Non-pigmented ciliary epithelial cell (primary cell): Measurements from ENCODE around the gene DSCAML1.

ENCODE experiments used
- DNase-seq: peaks from one replicate; pipeline ENCODE4 v3.0.0-alpha.2; 2010; ENCODE audit warnings: low read depth

Gene DSCAML1

DNA sequence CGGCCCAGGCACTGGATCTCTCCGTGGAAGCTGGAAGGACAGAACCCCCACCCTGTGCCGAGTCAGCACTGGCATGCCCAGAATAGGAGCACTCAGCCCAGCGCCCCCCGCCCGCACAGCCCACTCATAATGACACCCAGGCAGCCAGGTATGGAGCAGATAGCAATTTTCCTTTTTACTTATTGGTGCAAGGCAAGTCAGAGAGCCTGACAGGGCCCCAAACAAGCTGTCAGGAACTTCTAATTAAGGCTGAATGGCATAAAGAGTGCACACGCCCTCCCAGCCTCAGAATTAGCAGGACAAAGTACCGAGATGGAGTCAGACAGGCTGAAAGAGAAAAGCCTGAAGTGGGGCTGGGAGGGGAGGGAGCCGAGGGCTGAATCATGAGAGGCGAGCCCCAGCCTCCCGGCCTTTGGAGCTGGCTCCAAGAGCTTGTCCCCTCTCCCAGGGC is 76.9 kb downstream of the DSCAML1 start:
- no peak for DNase-seq

DNA sequence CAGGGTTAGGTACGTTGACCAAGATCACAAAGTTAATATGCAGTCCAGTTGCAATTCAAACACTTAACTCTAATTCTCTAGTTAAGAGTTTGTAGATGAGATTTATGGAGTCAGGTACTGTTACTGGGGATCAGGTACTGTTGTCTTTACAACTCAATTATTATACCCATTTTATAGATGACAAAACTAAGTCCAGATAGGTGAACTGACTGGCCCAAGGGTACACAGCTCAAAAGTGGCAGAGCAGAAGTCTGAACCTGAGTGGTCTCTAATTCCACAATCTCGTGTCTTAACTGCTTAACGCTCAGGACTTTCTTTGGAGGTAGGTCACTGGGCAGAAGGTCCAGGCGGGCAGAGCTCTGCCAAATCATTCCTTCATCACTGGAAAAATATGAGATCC is 77.5 kb downstream of the DSCAML1 start:
- no peak for DNase-seq

DNA sequence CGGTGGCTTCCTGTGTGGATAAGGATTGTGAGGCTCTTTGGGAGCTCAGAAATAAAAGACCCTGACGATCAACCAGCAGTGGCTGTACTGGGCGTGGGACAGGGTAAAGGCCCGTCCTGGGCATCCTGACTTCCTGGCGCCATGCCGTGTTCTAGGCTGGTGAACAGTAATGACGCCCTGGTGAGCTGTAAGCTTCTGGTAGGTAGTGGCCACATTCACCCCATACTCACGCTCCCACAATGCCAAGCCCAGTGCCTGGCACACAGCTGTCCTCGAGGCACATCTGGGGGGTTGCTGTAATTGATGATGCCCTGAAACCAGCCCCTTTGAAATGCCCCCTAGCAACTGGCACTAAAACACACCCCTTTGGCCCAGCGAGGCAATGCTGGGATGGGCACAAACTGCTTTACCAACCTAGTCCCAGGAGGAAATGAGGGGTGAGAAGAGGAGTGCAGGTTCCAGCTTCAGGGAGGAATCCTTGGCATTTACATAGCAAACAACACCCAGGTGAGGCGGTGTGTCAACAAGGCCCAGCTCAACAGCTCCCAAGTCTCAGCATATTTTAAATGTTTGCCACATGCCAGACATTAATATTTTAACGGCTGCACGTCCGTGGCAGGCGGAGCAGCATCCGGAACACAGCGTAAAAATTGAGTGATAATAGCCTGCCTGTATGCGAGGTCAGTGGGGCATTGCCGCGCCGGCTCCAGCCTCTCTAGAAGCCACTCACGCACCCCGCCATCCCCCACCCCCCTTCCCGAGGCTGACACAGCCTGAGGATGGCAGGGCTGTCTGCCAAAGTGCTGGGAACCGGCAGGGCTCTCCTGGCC is 79.3 kb downstream of the DSCAML1 start:
- no peak for DNase-seq

DNA sequence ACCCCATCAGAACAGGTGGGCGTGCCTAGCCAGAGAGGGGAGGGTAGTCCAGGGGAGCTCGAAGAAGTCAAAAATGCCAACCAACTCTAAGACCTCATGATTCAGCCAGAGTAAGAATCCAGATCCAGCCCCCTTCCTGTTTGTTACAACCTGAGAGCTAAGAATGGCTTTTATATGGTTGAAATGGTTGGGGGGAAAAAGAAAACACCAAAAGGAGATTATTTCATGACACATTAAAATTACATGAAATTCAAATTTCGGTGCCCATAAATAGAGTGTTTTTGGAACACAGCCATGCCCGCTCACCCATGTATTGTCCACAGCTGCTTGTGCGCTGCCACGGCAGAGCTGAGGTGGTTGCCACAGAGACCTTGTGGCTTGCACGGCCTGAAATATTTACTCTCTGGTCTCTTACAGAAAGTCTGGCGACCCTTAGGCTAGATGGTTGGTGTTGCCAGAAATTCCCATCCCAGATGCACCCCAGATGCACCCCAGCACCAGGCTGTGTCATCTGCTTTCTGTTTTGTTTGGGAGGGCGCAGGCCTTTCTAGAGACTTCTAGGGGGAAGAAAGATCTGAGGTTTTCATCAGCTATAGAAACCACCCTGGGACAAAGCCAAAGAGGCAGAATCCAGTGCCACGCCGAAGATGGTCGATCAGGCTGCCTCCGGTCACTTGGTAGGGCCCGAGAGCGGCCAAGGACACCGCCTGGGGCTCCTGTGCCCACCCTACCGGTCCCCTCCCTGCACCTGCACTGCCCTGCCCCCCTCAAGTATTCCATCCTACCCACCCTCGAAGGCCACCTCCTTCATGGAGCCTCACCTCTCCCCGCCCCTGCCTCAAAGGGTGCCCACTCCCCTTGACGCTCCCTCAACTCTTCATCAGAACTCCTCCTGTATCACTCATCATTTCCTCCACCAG is 80.2 kb downstream of the DSCAML1 start:
- DNase-seq: no peak

DNA sequence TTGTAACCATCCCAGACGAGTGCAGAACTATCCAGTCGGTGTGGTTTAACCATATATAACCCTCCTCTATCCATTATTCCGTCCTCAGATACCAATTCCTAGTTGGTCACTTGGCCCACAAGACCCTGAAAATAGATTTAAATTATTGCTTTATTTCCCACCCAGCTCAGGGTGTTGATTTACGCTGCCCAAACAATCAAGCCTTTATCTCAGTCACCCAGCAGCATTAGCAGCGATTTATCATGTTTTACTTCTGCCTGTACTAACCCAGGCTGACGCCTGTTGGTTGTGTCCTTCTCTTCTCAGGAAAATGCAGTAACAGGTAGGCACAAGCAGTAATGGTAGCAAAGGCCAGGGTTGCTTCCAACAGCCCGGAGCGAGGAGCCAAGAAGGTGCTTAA is 81.2 kb downstream of the DSCAML1 start:
- DNase-seq: no peak

DNA sequence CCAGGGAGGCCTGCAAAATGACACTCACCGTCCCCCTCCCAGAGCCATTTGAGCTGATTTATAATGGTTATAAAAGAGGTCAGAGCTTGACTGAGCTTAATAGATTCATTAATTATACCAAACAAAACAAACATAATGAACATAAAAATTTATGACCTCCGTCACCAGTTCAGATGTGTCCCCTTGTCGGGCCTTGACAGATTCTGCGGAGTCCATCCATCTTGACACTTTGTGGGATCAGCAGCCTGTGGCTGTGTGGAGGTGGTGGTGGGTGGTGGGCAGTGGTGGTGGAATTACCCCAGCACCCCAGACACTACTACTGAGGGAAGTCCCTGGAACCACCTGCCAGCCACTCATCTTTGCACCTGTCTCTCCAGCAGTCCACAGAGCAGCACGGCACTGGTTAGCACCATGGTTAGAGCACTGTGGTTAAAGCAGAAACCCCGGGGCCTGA is 83.5 kb downstream of the DSCAML1 start:
- DNase-seq: no peak

DNA sequence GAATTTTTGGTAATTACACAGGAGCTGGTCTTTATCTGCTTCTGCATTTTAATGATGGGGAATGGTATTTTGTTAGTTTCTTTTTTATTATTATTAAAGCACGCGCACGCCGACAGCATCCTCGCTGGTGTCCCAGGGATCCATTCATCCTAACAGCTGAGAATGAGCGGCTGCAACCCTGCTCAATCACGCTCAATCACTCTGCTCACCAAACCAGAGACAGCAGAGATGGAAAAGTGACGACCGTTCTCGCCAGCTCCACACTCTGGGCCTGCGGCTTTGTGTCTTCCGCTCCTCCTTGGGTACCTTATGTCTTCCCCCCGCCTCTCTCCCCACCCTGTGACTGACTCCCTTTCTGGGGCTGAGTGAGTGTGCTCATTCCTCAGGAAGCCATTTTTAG is 84.5 kb downstream of the DSCAML1 start:
- DNase-seq: no peak

DNA sequence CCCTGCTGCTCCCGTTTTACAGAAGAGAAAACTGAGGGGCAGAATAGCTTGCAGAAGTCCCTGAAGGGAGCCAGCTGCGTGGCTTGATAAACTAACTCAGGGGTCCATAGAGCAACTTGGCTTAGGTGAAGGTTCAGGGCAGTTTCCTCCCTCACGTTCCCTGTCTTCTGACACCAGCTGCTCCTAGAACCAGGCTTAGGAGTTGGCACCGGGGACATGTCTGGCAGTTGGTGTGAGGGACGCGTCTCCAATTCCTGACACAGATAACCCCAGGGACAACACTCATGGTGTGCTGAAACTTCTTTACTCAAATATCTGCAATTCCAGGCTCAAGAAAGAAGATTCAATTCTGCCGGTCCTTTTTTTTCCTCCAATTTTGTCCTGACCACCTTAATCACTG is 85.7 kb downstream of the DSCAML1 start:
- no peak for DNase-seq

DNA sequence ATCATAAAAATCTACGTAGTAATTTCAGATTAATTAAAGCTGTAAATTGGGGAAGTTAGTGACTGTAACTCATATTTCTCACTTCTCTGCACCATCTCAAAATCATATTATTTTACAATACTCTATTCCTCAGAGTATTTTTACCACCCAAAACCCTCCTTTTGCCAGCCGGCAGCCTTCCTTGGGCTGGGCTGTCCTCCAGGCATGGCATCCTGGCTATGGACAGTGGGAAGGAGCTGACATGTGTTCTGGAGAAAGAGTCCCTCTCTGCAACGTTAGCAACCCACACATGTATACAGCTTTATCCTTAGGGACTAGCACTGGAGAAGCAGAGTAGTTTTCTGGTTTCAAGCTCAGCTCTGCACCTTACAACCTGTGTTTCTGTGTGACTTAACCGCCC is 86.8 kb downstream of the DSCAML1 start:
- DNase-seq: no peak

DNA sequence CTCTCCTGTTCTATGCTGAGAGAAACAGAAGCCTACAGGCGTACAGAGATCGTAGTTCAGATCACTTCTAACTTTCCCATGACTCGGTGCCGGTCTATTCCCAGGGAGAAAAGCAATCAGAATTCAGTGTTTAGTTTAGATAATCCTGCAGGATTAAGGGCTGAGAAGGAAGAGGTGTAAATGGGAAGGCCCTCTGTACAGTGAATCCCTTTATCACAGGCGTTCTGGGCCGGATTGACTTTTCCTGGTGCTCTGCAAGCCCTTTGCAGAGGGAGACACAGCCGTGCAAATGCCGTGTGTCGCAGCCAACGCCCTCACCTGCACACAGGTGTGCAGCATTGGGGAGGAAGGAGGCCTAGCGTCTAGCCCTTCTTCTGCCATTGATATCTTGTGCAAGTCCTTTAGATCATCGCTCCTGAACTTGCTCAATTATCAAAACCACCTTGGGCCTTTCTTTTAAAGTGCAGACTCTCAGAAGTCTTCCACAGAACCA is 90.6 kb downstream of the DSCAML1 start:
- DNase-seq: no peak

DNA sequence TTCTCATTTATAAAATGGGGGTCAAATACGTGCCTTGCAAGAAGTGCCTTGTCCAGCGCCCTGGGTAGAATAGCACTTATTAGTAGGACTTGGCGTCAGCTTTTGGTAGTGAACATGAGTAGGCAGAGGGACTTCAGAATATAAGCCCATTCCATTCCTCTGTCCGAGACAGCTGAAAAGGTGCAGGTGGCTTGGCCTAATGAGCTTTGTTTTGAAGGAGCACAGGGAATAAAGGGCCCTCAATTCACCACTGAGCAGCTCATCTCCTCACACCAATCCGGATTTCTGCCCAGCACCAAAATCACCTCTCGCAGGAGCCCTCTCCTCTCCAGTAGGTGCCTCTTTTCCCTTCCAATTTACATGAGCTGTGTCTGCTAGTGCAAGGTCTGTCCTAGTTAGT is 91.2 kb downstream of the DSCAML1 start:
- DNase-seq: no peak

DNA sequence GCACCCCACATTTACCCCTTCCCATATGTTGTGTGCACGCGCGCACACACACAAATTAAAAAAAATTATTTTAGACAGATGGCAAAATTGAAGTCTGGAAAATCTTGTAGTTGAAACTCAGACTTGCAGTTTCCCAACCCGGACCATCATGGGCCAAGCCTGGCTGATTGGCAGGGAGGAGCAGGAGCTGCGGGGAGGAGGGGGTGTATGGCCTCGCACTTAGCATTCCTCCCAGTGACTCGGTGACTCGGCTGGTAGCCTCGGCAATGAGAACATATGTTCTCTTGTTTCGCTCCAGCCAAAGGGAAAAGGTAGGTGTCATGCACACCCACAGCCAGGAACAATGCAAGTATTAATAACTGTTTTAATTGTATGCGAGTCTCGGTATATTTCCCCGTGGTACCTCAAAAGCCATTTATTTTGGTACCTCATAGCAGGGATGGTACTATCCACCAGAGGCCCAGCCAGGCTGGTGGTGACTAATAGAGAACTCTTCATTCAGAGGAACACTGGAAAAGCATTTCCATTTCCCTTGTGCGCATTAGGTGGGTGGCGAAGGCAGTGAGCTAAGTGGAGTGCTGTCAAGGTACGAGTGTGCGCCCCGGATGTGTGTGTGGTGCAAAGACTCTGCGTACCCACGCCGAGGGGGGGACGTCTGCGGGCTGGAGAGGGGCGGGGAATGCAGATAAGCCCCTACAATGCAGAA is 92.5 kb downstream of the DSCAML1 start:
- DNase-seq: no peak

DNA sequence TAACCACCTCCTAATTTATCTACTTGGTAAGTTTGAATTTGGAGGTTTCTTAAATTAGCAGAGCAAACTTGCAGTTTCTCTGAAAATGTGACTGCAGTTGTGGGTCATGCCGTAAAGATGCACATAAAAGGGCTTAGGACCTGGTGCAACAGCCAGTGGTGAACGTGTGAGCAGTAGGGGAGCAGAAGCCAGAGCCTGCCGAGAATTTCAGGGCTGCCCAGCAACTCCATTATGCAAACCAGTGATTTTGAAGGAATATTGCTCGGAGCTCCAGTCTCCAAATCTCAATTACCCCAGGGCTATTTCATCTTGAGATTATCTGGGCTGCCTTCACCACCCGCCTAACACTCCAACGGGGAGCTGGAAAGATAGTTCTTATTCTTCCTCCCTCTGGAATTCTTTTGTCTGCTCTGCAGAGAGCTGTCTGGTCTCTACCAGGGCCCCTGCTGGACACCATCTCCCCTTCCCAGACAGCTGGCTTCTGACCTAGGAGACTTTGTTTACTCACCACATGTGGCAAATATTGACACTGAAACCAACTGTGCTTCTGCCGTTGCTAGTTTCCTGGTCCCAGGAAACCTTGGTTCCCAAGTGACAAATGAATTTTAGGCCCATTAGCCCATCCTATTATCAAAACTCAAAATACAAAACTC is 93.9 kb downstream of the DSCAML1 start:
- no peak for DNase-seq

DNA sequence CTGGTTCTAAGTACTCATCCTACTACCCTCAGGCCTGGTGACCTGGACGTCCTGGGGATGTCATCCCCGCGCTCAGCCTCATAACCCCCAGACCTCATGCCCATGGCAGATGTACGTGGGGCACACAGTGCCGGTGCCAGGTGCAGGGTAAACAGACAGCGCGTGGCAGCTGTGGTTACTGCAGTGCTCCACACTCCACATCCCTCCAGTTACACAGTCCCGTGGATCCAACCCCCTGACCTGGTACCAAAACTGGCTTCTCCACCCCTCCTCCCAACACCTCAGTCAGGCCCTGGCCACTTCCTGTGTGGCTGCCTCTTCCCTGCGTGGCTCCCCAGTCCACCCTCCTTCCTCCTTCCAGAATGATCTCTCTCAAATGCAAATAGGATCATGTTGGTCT is 95.2 kb downstream of the DSCAML1 start:
- DNase-seq: no peak

DNA sequence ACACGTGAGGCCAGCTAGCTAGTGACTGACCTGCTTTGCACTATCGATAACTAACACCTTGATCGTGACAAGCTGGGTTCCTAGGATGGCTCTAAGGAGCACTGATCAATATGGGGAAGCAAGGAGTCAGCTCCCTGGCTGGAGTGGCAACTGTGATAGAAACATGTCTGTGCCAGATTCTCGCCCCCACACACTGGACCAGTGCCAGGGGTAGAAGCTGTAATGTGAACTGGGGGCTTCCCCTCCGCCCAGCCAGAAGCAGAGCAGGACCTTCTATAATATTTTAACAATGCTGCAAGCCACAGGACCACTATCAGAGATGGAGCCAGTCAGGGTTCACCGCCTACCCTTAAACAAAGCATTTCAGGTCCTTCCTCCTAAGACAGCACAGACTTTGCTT is 96.5 kb downstream of the DSCAML1 start:
- DNase-seq: no peak

DNA sequence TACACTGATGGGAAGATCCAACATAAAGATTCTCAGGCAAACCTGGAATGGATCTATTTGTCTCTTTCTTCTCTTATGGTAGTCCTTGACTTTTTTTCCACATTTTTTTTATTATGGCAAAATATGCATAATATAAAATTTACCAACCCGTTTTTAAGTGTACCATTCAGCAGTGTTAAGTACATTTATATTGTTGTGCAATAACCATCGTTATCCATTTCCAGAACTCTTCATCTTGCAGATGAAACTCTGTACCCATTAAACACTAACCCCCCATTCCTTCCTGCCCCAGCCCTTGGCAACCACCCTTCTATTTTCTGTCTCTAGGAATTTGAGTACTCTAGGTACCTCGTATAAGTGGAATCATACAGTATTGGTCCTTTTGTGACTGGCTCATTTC is 99.7 kb downstream of the DSCAML1 start:
- DNase-seq: no peak

DNA sequence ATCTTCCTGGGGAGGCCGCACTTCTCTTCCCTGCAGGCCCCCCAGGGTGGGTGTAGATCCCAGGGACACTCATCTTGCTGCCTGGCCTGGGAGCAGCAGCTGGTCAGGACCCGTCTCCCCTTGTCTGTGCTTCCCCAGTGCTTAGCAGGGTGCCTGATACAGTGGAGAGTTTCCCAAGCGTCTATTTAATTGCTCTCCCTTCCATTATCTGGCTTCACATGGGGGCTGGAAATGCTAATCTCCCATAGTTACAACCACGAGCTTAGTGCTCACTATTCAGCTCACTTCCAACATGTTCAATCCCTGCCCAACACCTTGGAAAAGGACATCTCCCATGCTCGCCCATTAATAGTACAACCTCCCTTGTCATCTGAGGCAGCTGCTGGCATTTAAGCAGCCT is 100.5 kb downstream of the DSCAML1 start:
- DNase-seq: no peak

DNA sequence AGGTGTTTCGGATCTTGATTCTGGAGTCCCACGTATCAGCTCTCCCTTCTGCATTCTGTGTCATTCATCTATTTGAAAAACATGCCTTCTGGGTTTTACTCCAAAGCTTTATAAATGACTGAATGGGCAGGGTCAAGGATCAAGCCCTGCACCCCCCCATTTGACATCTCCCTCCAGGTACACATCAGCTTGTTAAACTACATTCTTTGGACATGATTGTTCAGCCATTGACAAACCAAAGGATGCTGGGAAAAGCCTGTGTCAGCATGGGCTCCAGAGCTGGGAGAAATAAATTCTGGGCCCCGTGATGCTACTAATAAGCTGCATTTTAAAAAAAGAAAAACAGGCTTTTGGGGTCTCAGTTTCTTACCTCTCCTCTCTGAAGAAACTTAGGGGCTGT is 103.7 kb downstream of the DSCAML1 start:
- DNase-seq: no peak

DNA sequence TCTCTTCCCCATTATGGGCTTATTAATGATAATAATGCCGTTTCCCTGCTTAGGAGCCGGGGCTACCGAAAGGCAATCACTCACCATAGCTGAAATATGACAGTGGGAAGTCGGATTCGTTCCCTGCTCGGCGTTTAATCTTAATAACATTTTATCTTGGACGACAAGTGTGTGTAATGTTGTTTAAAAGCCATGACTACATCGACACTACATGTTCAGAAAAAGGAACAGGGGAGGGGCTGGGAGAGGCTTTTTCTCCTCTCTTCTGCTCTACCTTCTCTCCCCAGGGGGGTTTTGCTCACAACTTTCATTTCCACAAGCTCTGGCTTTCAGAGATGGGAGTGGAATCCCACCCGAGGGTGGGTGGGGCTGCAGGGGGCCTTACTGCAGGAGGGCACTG is 105.5 kb downstream of the DSCAML1 start:
- DNase-seq: no peak

DNA sequence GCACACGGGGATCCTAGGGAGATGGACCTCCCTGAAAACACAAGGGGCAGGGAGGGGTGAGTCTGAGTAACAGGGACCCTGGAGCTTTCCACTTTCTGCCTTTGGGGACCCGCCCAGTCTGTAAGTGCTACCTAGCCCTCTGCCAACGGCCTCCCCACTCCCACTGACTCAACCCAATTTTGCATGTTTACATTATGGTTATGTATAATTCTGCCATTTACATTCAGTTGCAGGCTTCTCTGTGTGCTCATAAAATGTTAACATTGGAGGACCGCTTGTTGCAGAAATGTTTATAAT is 105.8 kb downstream of the DSCAML1 start:
- DNase-seq: no peak

DNA sequence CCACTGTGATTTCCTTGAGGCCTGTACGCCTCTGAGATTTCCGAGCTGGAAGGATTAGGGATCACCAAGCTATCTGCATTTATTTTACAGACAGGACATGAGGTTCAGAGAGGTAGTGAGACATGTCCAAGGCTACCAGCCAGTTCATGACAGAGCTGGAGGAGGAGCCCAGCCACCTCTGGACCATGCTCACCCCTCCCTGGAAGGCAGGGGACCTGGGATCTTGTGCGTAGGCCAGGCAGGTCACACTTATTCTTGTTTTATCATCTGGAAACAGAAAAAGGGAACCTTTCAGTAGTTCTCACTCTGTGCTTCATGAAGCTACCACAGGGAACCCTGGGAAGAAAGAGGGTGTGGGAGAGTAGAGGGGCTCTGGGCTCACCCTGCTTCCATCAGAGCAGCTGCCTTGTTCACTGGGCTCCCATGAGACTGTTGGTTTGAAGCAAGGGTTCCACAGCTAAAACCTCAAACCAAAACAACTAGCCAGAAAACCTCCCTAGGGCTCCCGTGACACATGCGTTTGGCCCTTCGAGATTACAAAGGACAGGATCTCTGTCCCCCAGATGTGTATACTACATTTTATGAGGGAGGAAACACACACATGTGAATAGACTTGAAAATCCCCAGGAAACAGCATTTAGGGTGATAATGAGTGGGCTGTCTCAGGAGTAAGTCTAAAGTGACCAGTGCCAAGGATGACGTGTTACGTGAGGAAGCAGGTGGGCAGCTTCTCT is 106.4 kb downstream of the DSCAML1 start:
- DNase-seq: no peak
